ENCODE data around the gene TRPV4.
A peak's percentile ranks its signal among the peaks of the same experiment; 100 is the strongest.
"Not testable (repeated sequence)": the region's sequence is repeated elsewhere in the genome, so short reads cannot be mapped to it uniquely, and the experiment has no call there.

Gene TRPV4

GRCh38 chr12:109868182-109869051 lies 35.2 kb upstream of the TRPV4 start:
- Mint-ChIP-seq H3K27ac (no peak overlapping the region), H3K27me3 (no peaks in the 10 kb centered on the region)

GRCh38 chr12:109864916-109865315 lies 31.7 kb upstream of the TRPV4 start:
- Mint-ChIP-seq H3K27ac (no peak overlapping the region), H3K9me3 (ENCODE audit: low read depth) (no peaks in the 10 kb centered on the region), H3K36me3 (peaks cover 4% of the 10 kb centered on the region), H3K27me3 (no peaks in the 10 kb centered on the region), H3K4me3 (no peak overlapping the region), H3K4me1 (ENCODE audit: low read depth) (peaks cover 13% of the 10 kb centered on the region)

More at GRCh38 chr12:109868182-109869051, 35.2 kb upstream of the TRPV4 start:
- no peak overlapping the region for H3K4me3 Mint-ChIP-seq
- H3K4me1 Mint-ChIP-seq (ENCODE audit: low read depth), result peaks cover 20% of the 10 kb centered on the region
- H3K36me3 Mint-ChIP-seq, result peaks cover 4% of the 10 kb centered on the region
- no peaks in the 10 kb centered on the region for H3K9me3 Mint-ChIP-seq (ENCODE audit: low read depth)

GRCh38 chr12:109863847-109864712 lies 30.9 kb upstream of the TRPV4 start:
- Mint-ChIP-seq H3K27me3 (no peaks in the 10 kb centered on the region), H3K9me3 (ENCODE audit: low read depth) (no peaks in the 10 kb centered on the region), H3K4me1 (ENCODE audit: low read depth) (peaks cover 13% of the 10 kb centered on the region), H3K36me3 (peaks cover 4% of the 10 kb centered on the region), H3K27ac (no peak overlapping the region), H3K4me3 (no peak overlapping the region)

- not testable (repeated sequence) for H3K36me3 Mint-ChIP-seq; H3K27me3 Mint-ChIP-seq; H3K4me3 Mint-ChIP-seq; H3K9me3 Mint-ChIP-seq (ENCODE audit: low read depth); H3K27ac Mint-ChIP-seq
- peaks cover 13% of the 10 kb centered on the region for H3K4me1 Mint-ChIP-seq (ENCODE audit: low read depth)
These were observed 29.3 kb upstream of the TRPV4 start for GRCh38 chr12:109862491-109862890.

GRCh38 chr12:109861689-109862314 lies 28.6 kb upstream of the TRPV4 start:
- Mint-ChIP-seq H3K4me3 (no peak overlapping the region), H3K9me3 (ENCODE audit: low read depth) (no peaks in the 10 kb centered on the region), H3K4me1 (ENCODE audit: low read depth) (peaks cover 13% of the 10 kb centered on the region), H3K27me3 (no peaks in the 10 kb centered on the region), H3K27ac (no peak overlapping the region), H3K36me3 (no peaks in the 10 kb centered on the region)

- no peaks in the 10 kb centered on the region for H3K36me3 Mint-ChIP-seq
These were observed 27.8 kb upstream of the TRPV4 start for GRCh38 chr12:109860977-109861376.

GRCh38 chr12:109858764-109859163 lies 25.6 kb upstream of the TRPV4 start:
- Mint-ChIP-seq H3K36me3 (no peaks in the 10 kb centered on the region), H3K27ac (no peak overlapping the region), H3K4me1 (ENCODE audit: low read depth) (peaks cover 3% of the 10 kb centered on the region), H3K9me3 (ENCODE audit: low read depth) (no peaks in the 10 kb centered on the region), H3K4me3 (no peak overlapping the region), H3K27me3 (no peaks in the 10 kb centered on the region)

More at GRCh38 chr12:109860977-109861376, 27.8 kb upstream of the TRPV4 start:
- H3K4me3 Mint-ChIP-seq, result no peak overlapping the region
- no peaks in the 10 kb centered on the region for H3K9me3 Mint-ChIP-seq (ENCODE audit: low read depth)
- peaks cover 9% of the 10 kb centered on the region for H3K4me1 Mint-ChIP-seq (ENCODE audit: low read depth)
- H3K27me3 Mint-ChIP-seq, result no peaks in the 10 kb centered on the region
- H3K27ac Mint-ChIP-seq, result no peak overlapping the region

GRCh38 chr12:109857715-109858114 lies 24.5 kb upstream of the TRPV4 start:
- H3K27me3 Mint-ChIP-seq, result no peaks in the 10 kb centered on the region
- no peaks in the 10 kb centered on the region for H3K36me3 Mint-ChIP-seq
- H3K9me3 Mint-ChIP-seq (ENCODE audit: low read depth), result no peaks in the 10 kb centered on the region
- no peak overlapping the region for H3K27ac Mint-ChIP-seq
- H3K4me3 Mint-ChIP-seq, result no peak overlapping the region
- peaks cover 3% of the 10 kb centered on the region for H3K4me1 Mint-ChIP-seq (ENCODE audit: low read depth)

GRCh38 chr12:109855377-109855776 lies 22.2 kb upstream of the TRPV4 start:
- Mint-ChIP-seq H3K27me3 (no peaks in the 10 kb centered on the region), H3K4me3 (no peak overlapping the region), H3K4me1 (ENCODE audit: low read depth) (peaks cover 3% of the 10 kb centered on the region), H3K36me3 (peaks cover 3% of the 10 kb centered on the region), H3K9me3 (ENCODE audit: low read depth) (no peaks in the 10 kb centered on the region), H3K27ac (no peak overlapping the region)

- not testable (repeated sequence) for H3K27me3 Mint-ChIP-seq; H3K27ac Mint-ChIP-seq; H3K9me3 Mint-ChIP-seq (ENCODE audit: low read depth); H3K4me3 Mint-ChIP-seq; H3K36me3 Mint-ChIP-seq; H3K4me1 Mint-ChIP-seq (ENCODE audit: low read depth)
These were observed 17.3 kb upstream of the TRPV4 start for GRCh38 chr12:109850518-109850917.

- H3K27ac Mint-ChIP-seq, result no peak overlapping the region
- H3K4me1 Mint-ChIP-seq (ENCODE audit: low read depth), result peaks cover 4% of the 10 kb centered on the region
- H3K9me3 Mint-ChIP-seq (ENCODE audit: low read depth), result no peaks in the 10 kb centered on the region
- no peaks in the 10 kb centered on the region for H3K27me3 Mint-ChIP-seq
- H3K36me3 Mint-ChIP-seq, result peaks cover 3% of the 10 kb centered on the region
- no peak overlapping the region for H3K4me3 Mint-ChIP-seq
These were observed 14.0 kb upstream of the TRPV4 start for GRCh38 chr12:109847142-109847735.

GRCh38 chr12:109845824-109846205 lies 12.6 kb upstream of the TRPV4 start:
- Mint-ChIP-seq H3K9me3 (ENCODE audit: low read depth) (no peaks in the 10 kb centered on the region), H3K27me3 (no peaks in the 10 kb centered on the region), H3K4me3 (no peak overlapping the region), H3K36me3 (no peaks in the 10 kb centered on the region), H3K27ac (no peak overlapping the region), H3K4me1 (ENCODE audit: low read depth) (peaks cover 4% of the 10 kb centered on the region)

GRCh38 chr12:109844983-109845823 lies 12.0 kb upstream of the TRPV4 start:
- Mint-ChIP-seq H3K4me3 (peak overlapping the region; percentile 5), H3K27ac (no peak overlapping the region), H3K4me1 (ENCODE audit: low read depth) (peaks cover 4% of the 10 kb centered on the region), H3K9me3 (ENCODE audit: low read depth) (no peaks in the 10 kb centered on the region), H3K36me3 (no peaks in the 10 kb centered on the region), H3K27me3 (no peaks in the 10 kb centered on the region)

GRCh38 chr12:109844091-109844490 lies 10.9 kb upstream of the TRPV4 start:
- H3K9me3 Mint-ChIP-seq (ENCODE audit: low read depth), result no peaks in the 10 kb centered on the region

More at GRCh38 chr12:109844091-109844490, 10.9 kb upstream of the TRPV4 start:
- Mint-ChIP-seq H3K36me3 (no peaks in the 10 kb centered on the region), H3K27ac (no peak overlapping the region), H3K4me3 (no peak overlapping the region), H3K27me3 (no peaks in the 10 kb centered on the region), H3K4me1 (ENCODE audit: low read depth) (peaks cover 4% of the 10 kb centered on the region)

Measured in activated naive CD8-positive, alpha-beta T cell (primary cell).